ENCODE results near the gene FRS2.

The FRS2 gene

DNA sequence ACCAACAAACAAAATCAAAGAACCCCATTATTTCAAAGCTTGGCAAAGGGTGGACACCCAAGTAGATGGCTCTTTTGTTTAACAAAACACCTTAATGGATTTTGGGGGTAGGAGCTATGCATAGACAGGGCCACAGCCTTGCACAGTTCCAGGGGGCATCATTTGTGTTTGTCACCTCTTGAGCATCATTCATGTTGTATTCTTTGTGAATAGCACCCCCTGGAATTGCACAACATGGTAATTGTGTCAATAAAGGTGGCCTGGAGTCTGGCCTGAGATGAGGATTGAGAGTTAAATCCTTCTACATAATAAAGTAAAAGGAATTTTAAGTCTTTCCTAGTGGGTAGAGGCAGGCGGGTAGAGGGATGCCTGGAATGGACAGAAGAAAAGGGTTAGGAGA, 3.3 kb upstream of the FRS2 start:
- no peak for DNase-seq

- no peak for DNase-seq
These were observed 2.8 kb upstream of the FRS2 start for GRCh38 chr12:69467366-69467765.

- peak; percentile 27 for DNase-seq
These were observed 1.8 kb upstream of the FRS2 start for GRCh38 chr12:69468237-69469026.

- peak; percentile 36 for DNase-seq
These were observed 367 bp upstream of the FRS2 start for GRCh38 chr12:69469854-69470188.

- DNase-seq: no peak
These were observed 865 bp downstream of the FRS2 start for GRCh38 chr12:69471076-69471430.

DNA sequence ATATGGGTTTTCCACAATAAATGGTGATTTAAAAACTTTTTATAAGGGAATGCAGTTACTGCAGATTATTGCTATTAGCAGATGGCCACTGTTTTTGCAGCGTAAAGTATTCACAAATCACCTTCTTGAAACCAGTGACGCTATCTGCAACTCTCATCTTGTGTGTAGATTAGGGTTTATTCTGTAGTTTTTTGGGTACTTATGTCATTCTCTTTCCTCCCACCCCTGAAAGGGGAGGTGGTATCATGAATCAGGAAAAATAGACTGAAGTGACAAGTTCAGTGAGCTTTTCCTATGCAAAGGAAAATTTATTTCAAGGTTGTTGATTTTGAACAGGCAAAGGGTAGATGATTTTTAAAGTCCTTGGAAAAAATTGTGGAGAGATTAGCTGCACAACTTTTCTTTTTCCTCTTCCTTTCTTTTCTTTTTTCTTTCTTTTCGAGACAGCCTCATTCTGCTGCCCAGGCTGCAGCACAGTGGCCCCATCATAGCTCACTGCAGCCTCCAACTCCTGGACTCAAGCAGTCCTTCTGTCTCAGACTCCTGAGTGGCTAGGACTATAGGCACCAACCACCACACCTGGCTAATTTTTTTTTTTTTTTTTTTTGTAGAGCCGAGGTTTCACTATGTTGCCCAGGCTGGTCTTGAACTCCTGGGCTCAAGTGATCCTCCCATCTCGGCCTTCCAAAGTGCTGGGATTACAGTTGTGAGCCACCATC, 1.6 kb downstream of the FRS2 start:
- peak; percentile 27 for DNase-seq

- no peak for DNase-seq
These were observed 3.1 kb downstream of the FRS2 start for GRCh38 chr12:69473262-69473661.

DNA sequence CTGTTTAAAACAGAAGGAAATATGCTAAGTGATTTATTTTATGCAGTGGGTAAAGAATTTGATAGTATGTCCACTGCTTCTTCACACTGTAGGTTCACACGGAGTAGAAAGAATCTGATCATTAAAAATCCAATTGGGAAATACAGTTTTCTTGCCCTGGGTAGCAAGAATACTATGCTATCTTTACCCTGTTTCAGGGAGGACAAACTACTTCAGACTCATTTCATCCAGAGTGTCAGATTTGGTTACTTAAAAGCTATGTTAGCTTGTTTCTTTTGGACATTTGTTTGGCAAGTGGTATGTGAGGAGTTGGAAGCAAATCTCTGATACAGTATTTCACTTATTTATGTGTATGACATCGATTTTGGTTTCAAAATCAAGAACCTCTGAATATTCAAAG, 4.3 kb downstream of the FRS2 start:
- no peak for DNase-seq

GRCh38 chr12:69475237-69475975, 5.2 kb downstream of the FRS2 start:
- no peak for DNase-seq

- DNase-seq: peak; percentile 50
These were observed 6.3 kb downstream of the FRS2 start for GRCh38 chr12:69476276-69477017.

DNA sequence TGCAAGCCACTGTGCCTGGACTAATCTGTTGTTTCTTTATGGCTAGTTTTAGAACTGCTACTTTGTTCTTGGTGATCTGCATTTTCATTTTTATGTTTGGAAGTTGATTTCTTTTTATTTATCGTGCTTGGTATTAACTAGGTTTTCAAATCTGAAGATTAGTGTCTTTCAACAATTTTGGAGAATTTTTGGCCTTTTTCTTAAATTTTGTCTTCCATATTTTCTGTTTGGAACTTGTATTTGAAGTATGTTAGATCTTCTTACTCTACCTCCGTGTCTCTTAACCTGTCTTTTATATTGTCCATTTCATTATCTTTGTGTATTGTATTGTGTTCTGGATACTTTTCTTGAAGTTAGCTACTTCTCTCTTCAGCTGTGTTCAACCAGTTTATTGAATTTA, 9.5 kb downstream of the FRS2 start:
- DNase-seq: no peak

- DNase-seq: no peak
These were observed 10.5 kb downstream of the FRS2 start for GRCh38 chr12:69480698-69481097.

DNA sequence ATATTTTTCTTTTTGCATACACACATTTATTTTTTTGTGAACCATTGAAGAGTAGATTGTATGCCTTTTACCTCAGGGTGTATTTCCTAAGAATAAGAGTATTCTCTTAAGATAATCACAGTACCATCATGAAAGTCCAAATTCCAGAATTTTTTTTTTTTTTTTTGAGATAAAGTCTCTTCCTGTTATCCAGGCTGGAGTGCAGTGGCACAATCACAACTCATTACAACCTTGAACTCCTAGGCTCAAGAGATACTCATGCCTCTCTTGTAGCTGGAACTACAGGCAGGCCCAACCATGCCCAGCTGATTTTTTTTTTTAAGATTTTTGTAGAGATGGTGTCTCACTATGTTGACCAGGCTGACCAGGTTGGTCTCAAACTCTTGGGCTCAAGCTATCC, 10.9 kb downstream of the FRS2 start:
- no peak for DNase-seq

- DNase-seq: no peak
These were observed 13.5 kb downstream of the FRS2 start for GRCh38 chr12:69483700-69484099.

- no peak for DNase-seq
These were observed 14.2 kb downstream of the FRS2 start for GRCh38 chr12:69484428-69484827.

DNA sequence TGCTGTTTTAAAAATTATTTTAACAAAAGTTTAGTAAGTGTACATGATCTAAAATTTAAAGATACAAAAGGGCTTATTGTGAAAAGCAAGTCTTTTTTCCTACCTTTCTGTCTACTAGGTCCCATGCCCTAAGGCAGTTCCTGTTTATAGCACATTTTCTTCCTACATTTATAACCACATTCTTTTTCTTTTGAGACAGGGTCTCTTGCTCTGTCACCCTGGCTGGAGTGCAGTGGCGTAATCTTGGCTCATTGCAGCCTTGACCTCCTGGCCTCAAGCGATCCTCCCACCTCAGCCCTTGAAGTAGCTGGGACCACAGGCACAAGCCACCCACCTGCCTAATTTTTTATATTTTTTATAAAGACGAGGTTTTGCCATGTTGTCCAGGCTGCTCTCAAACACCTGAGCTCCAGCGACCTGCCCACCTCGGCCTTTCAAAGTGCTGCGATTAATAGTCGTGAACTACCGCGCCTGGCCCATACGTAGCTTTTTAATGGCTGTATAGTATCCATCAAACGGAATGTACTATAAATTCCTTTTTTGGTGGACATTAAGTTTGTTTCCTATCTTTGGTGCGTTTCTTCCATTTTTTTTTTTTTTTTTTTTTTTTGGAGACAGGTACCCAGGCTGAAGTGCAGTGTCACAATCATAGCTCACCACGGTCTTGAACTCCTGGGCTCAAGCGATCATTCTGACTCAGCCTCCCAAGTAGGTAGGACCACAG, 20.9 kb downstream of the FRS2 start:
- DNase-seq: no peak

GRCh38 chr12:69492739-69493138, 22.6 kb downstream of the FRS2 start:
- DNase-seq: no peak

DNA sequence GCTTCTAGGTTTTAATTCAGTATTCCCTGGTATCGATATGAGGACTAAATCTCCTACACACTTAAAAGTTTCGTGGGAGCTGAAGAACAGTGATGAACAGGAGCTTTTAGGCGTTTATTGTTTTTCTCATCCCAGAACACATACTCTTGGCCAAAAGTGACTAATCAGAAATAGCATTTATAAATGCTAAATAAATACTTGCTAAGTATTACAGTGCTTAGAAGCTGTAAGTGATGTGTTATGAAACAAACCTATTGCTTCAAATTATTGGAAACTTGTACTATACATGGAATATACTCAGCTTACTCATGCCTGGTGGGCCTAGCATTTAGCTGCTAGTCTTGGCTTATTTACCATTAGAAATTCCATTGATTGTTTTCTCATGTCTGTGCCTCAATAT, 24.9 kb downstream of the FRS2 start:
- no peak for DNase-seq

- DNase-seq: peak; percentile 29
These were observed 27.3 kb downstream of the FRS2 start for GRCh38 chr12:69497308-69498026.

DNA sequence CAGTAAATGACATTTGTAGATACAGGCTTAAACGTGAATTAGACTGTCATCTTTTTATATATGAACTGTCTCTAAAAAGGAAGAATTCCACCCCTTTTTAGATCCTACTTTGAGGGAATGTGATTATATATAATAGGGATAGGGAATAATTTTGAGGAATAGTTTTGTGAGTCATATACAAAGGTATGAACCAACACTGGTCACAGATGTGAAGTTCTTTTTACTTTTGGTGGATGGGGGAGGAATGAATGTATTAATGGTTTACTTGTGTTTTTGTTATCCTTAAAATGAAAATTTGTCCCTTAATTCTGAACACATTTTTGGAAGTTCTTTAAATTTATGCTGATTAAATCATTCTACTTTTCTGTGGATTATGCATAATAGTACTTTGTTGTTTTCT, 30.4 kb downstream of the FRS2 start:
- no peak for DNase-seq

- DNase-seq: no peak
These were observed 31.1 kb downstream of the FRS2 start for GRCh38 chr12:69501154-69501895.

Measured in hematopoietic multipotent progenitor cell treated with erythropoietin and hydrocortisone succinate and interleukin-3 and kit ligand, for 4 days (in vitro differentiated cells).